IMR-90 (cell line): ENCODE results near the gene CDHR1. TPM values are rescaled to one million over a fixed set of nuclear protein-coding genes. Genes with fewer than 3 reads are reported as not detected.

Experiments
- ATAC-seq: fragments of 200-7000 bp; cut with Tn5 transposase; 2 replicates; pipeline ENCODE4 v1.9.1; 2020; ENCODE audit warnings: low read depth, mild to moderate bottlenecking, moderate library complexity
- BruUV-seq: library from RNA; stranded (reverse); fragments of 400-500 nt; replicated peaks from 2 replicates; lab custom pipeline; 2021; lab: Mats Ljungman, UMichigan
- CTCF ChIA-PET: fragments of 300-600 bp; formaldehyde crosslinking; extraction: SDS; loops from one replicate; lab custom pipeline; 2021; ENCODE audit warnings: antibody characterized with exemption; lab: Yijun Ruan, JAX
- POLR2A ChIA-PET: fragments of 300-600 bp; sonication (Branson Sonifier 250); formaldehyde crosslinking; loops from one replicate; lab custom pipeline; 2022; ENCODE audit warnings: antibody characterized with exemption; ENCODE audit not compliant: unreplicated experiment; lab: Charles Lee
- DNase-seq: peaks from one replicate; pipeline ENCODE4 v3.0.0; 2013
- H2AFZ ChIP-seq: replicated peaks from 2 replicates; pipeline ENCODE3; 2013; ENCODE audit warnings: low read length, mild to moderate bottlenecking; ENCODE audit not compliant: poor library complexity
- H2AK5ac ChIP-seq: 2 replicates; pipeline ENCODE4 v1.6.1; 2013; ENCODE audit warnings: low read depth, low read length, inconsistent platforms
- H2AK9ac ChIP-seq: replicated peaks from 2 replicates; pipeline ENCODE3; 2013; ENCODE audit warnings: mild to moderate bottlenecking, low read depth, low read length, moderate library complexity; ENCODE audit not compliant: poor library complexity
- H2BK120ac ChIP-seq: 2 replicates; pipeline ENCODE4 v1.6.1; 2013; ENCODE audit warnings: low read depth, low read length, inconsistent platforms
- H2BK15ac ChIP-seq: 3 replicates; pipeline ENCODE4 v1.6.1; 2013; ENCODE audit warnings: low read depth, low read length, inconsistent platforms
- H2BK20ac ChIP-seq: 2 replicates; pipeline ENCODE4 v1.6.1; 2013; ENCODE audit warnings: low read depth, mild to moderate bottlenecking, inconsistent platforms, low read length, moderate library complexity
- H2BK5ac ChIP-seq: 2 replicates; pipeline ENCODE4 v1.6.1; 2013; ENCODE audit warnings: mild to moderate bottlenecking, low read depth, low read length, inconsistent platforms; ENCODE audit not compliant: poor library complexity, severe bottlenecking
- H3K14ac ChIP-seq: replicated peaks from 2 replicates; pipeline ENCODE4 v1.6.1; 2013; ENCODE audit warnings: low read depth, low read length, inconsistent platforms
- H3K18ac ChIP-seq: 2 replicates; pipeline ENCODE4 v1.6.1; 2013; ENCODE audit warnings: low read depth, low read length, control low read depth
- H3K23ac ChIP-seq: 2 replicates; pipeline ENCODE4 v1.6.1; 2013; ENCODE audit warnings: low read depth, low read length, inconsistent platforms
- H3K27ac ChIP-seq: 2 replicates; pipeline ENCODE4 v1.5.1; 2013; ENCODE audit warnings: mild to moderate bottlenecking, control low read depth, low read length; ENCODE audit not compliant: insufficient read depth
- H3K27me3 ChIP-seq: 2 replicates; pipeline ENCODE4 v1.6.1; 2013; ENCODE audit warnings: low read length; ENCODE audit not compliant: control insufficient read depth, insufficient read depth
- H3K36me3 ChIP-seq: 2 replicates; pipeline ENCODE4 v1.6.1; 2013; ENCODE audit warnings: low read length, mixed read lengths; ENCODE audit not compliant: control insufficient read depth, insufficient read depth
- H3K4ac ChIP-seq: 2 replicates; pipeline ENCODE4 v1.6.1; 2013; ENCODE audit warnings: low read depth, low read length, inconsistent platforms
- H3K4me1 ChIP-seq: 2 replicates; pipeline ENCODE4 v1.6.1; 2013; ENCODE audit warnings: low read length, mixed read lengths; ENCODE audit not compliant: control insufficient read depth, insufficient read depth
- H3K4me2 ChIP-seq: 2 replicates; pipeline ENCODE4 v1.6.1; 2013; ENCODE audit warnings: low read depth, mild to moderate bottlenecking, control low read depth, low read length, moderate library complexity
- H3K4me3 ChIP-seq: 2 replicates; pipeline ENCODE4 v1.5.1; 2013; ENCODE audit warnings: low read depth, mild to moderate bottlenecking, control low read depth, low read length, moderate library complexity; ENCODE audit not compliant: insufficient read depth
- H3K56ac ChIP-seq: 2 replicates; pipeline ENCODE4 v1.6.1; 2013; ENCODE audit warnings: low read length, inconsistent platforms; ENCODE audit not compliant: insufficient read depth; ENCODE audit errors: extremely low read depth
- H3K79me1 ChIP-seq, 2 experiments: 2 replicates each; pipeline ENCODE4 v1.6.1; 2013; ENCODE audit warnings: low read length in 2 of 2, inconsistent platforms in 1 of 2, low read depth in 1 of 2
- H3K9ac ChIP-seq: 2 replicates; pipeline ENCODE4 v1.6.1; 2013; ENCODE audit warnings: low read depth, low read length, control low read depth
- H3K9me1 ChIP-seq: 2 replicates; pipeline ENCODE4 v1.6.1; 2013; ENCODE audit warnings: low read length, inconsistent platforms; ENCODE audit not compliant: insufficient read depth
- H3K9me3 ChIP-seq: 2 replicates; pipeline ENCODE4 v1.6.1; 2013; ENCODE audit warnings: low read length; ENCODE audit not compliant: control insufficient read depth, insufficient read depth
- H4K20me1 ChIP-seq: 2 replicates; pipeline ENCODE4 v1.6.1; 2013; ENCODE audit warnings: low read length, inconsistent platforms; ENCODE audit not compliant: insufficient read depth
- H4K5ac ChIP-seq: 2 replicates; pipeline ENCODE4 v1.6.1; 2013; ENCODE audit warnings: mild to moderate bottlenecking, low read depth, low read length, control low read depth
- H4K8ac ChIP-seq, 2 experiments: 2 replicates each; pipeline ENCODE4 v1.6.1; 2013; ENCODE audit warnings: low read depth in 2 of 2, low read length in 2 of 2, control low read depth in 1 of 2, inconsistent platforms in 1 of 2
- H4K91ac ChIP-seq: 2 replicates; pipeline ENCODE4 v1.6.1; 2013; ENCODE audit warnings: low read depth, low read length, inconsistent platforms; ENCODE audit not compliant: insufficient read depth
- CEBPB ChIP-seq: IDR thresholded peaks from 2 replicates; pipeline ENCODE4 v1.6.1; 2012; ENCODE audit warnings: low read depth, low read length, improper control_type of control experiment
- CHD1 ChIP-seq: IDR thresholded peaks from 2 replicates; pipeline ENCODE4 v1.6.1; 2012; ENCODE audit warnings: low read depth, low read length, improper control_type of control experiment
- FOS ChIP-seq: fragments of 150-350 bp; IDR thresholded peaks from 2 replicates; pipeline ENCODE4 v1.6.1; 2016; ENCODE audit warnings: low read depth, low read length
- MAFK ChIP-seq: IDR thresholded peaks from 2 replicates; pipeline ENCODE4 v1.6.1; 2012; ENCODE audit warnings: low read depth, low read length, improper control_type of control experiment
- MAZ ChIP-seq: IDR thresholded peaks from 2 replicates; pipeline ENCODE4 v1.6.1; 2012; ENCODE audit warnings: low read depth, mild to moderate bottlenecking, low read length, improper control_type of control experiment, moderate library complexity, borderline replicate concordance
- MXI1 ChIP-seq: IDR thresholded peaks from 2 replicates; pipeline ENCODE4 v1.6.1; 2012; ENCODE audit warnings: low read depth, mild to moderate bottlenecking, low read length, moderate library complexity, borderline replicate concordance
- NFE2L2 ChIP-seq: fragments of 150-350 bp; IDR thresholded peaks from 2 replicates; pipeline ENCODE4 v1.6.1; 2016; ENCODE audit warnings: low read depth, mild to moderate bottlenecking, low read length
- POLR2A ChIP-seq: IDR thresholded peaks from 2 replicates; pipeline ENCODE4 v1.6.1; 2012; ENCODE audit warnings: mild to moderate bottlenecking, low read depth, low read length
- WGBS, 2 experiments: methylation state at CpG; one replicate each; pipeline versions ENCODE4 v1.1.5 to v1.1.7; 2013; ENCODE audit warnings: missing lambda C conversion rate in 2 of 2; ENCODE audit not compliant: insufficient read length in 1 of 2; ENCODE audit errors: extremely low coverage in 2 of 2; 5-methylcytosine and 5-hydroxymethylcytosine counted together
- dilution Hi-C: fragments of 300-500 bp; cut with HindIII; formaldehyde crosslinking; loops from one replicate; pipeline ENCODE4 v1.14.3; 2018; ENCODE audit warnings: low sequenced_read_pairs; ENCODE audit not compliant: unreplicated experiment
- in situ Hi-C: fragments of 300-500 bp; cut with MboI; formaldehyde crosslinking; loops from 3 replicates; pipeline ENCODE4 v1.14.3; 2019; ENCODE audit warnings: low sequenced_read_pairs, inconsistent platforms, mixed read lengths
- intact Hi-C: fragments of 100-400 bp; cut with micrococcal nuclease; formaldehyde crosslinking; loops from 2 replicates; pipeline ENCODE4 v1.10.0; 2022
- polyA plus RNA-seq, 3 experiments: library from polyadenylated mRNA; depleted of rRNA; stranded (reverse); fragments of >200 nt; gene quantifications; 2 replicates each; pipeline ENCODE4 v1.2.3, GENCODE V29; 2012; ENCODE audit warnings: low replicate concordance in 1 of 3
- total RNA-seq: library from RNA; depleted of rRNA; stranded (reverse); fragments of >200 nt; gene quantifications from 2 replicates; pipeline ENCODE4 v1.2.3, GENCODE V29; 2012
- TF ChIP-seq, protein P1 (sequence below): fragments of 150-350 bp; IDR thresholded peaks from 2 replicates; pipeline ENCODE4 v1.6.1; 2016; ENCODE audit warnings: low read depth, mild to moderate bottlenecking, low read length, moderate library complexity, borderline replicate concordance
- TF ChIP-seq, protein P2 (sequence below): fragments of 150-350 bp; IDR thresholded peaks from 2 replicates; pipeline ENCODE4 v1.6.1; 2017; ENCODE audit warnings: mild to moderate bottlenecking, antibody characterized with exemption, low read length, low read depth

The CDHR1 gene
- total and polyA plus RNA-seq, 2 of the 4 experiments (the other 2 are of a cell fraction) = not detected

DNA sequence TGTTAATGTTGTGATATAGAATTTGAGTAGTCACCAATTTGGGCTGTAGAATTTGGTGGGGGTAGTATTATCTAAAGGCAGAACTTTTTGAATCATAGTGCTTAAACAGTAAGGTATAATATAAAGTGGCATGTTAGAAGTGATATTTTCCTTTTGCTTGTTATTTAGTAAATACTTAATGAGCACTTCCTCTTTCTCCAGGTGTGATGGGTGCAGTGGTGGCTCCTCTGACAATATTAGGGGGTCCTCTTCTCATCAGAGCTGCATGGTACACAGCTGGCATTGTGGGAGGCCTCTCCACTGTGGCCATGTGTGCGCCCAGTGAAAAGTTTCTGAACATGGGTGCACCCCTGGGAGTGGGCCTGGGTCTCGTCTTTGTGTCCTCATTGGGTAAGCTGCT is 44.5 kb upstream of the CDHR1 start:
- TF ChIP-seq CHD1 = no peak
- no peak for TF ChIP-seq MXI1
- TF ChIP-seq MAZ = no peak
- TF ChIP-seq, protein P1, sequence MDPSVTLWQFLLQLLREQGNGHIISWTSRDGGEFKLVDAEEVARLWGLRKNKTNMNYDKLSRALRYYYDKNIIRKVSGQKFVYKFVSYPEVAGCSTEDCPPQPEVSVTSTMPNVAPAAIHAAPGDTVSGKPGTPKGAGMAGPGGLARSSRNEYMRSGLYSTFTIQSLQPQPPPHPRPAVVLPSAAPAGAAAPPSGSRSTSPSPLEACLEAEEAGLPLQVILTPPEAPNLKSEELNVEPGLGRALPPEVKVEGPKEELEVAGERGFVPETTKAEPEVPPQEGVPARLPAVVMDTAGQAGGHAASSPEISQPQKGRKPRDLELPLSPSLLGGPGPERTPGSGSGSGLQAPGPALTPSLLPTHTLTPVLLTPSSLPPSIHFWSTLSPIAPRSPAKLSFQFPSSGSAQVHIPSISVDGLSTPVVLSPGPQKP = no peak
- no peak for TF ChIP-seq FOS
- no peak for TF ChIP-seq MAFK
- no peak for TF ChIP-seq NFE2L2
- TF ChIP-seq, protein P2, sequence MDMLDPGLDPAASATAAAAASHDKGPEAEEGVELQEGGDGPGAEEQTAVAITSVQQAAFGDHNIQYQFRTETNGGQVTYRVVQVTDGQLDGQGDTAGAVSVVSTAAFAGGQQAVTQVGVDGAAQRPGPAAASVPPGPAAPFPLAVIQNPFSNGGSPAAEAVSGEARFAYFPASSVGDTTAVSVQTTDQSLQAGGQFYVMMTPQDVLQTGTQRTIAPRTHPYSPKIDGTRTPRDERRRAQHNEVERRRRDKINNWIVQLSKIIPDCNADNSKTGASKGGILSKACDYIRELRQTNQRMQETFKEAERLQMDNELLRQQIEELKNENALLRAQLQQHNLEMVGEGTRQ = no peak
- TF ChIP-seq POLR2A = no peak
- no peak for TF ChIP-seq CEBPB
- H3K56ac ChIP-seq = no peak overlapping the region
- intact Hi-C loops (loop anchor here (2.0 to 10.0 kb wide), 3 partner anchors 57 to 387 kb away; no protein-coding TSS in a partner anchor), in situ Hi-C loops (loop anchor here (10.0 kb wide), 1 partner anchor 385 kb away; no protein-coding TSS in a partner anchor), dilution Hi-C loops (no loop called here)
- BruUV-seq = no TSS peak
- no peak overlapping the region for H2BK15ac ChIP-seq
- no peak overlapping the region for H3K4me3 ChIP-seq
- no peaks in the 10 kb centered on the region for H4K20me1 ChIP-seq
- no peak overlapping the region for H2AK5ac ChIP-seq
- H3K9me1 ChIP-seq = no peaks in the 10 kb centered on the region
- no peak overlapping the region for H3K14ac ChIP-seq
- H4K8ac ChIP-seq = no peak overlapping the region
- H4K5ac ChIP-seq = no peak overlapping the region
- no peaks in the 10 kb centered on the region for H3K27me3 ChIP-seq
- H4K91ac ChIP-seq = no peak overlapping the region
- H3K27ac ChIP-seq = no peak overlapping the region
- no peaks in the 10 kb centered on the region for H3K4me1 ChIP-seq
- no peak overlapping the region for H2BK5ac ChIP-seq
- CTCF ChIA-PET = no interaction called here
- H3K9me3 ChIP-seq = no peaks in the 10 kb centered on the region
- no peak overlapping the region for H3K9ac ChIP-seq
- no peak overlapping the region for H3K23ac ChIP-seq
- no peak overlapping the region for H2AFZ ChIP-seq
- WGBS, 2 experiments = no CpG with 5 or more reads among the region's 2 CpGs
- no peak overlapping the region for H2BK120ac ChIP-seq
- POLR2A ChIA-PET = interaction anchor here (1.1 kb wide), 1 partner anchor 11 kb away, joined by 3 read pairs; the partner anchor contains the start of gene GHITM
- H3K4me2 ChIP-seq = no peak overlapping the region
- H3K18ac ChIP-seq = no peak overlapping the region
- no peak overlapping the region for H3K4ac ChIP-seq
- H2BK20ac ChIP-seq = no peak overlapping the region
- peaks cover 29% of the 10 kb centered on the region for H3K36me3 ChIP-seq
- peaks cover 0 to 4% of the 10 kb centered on the region in 2 experiments; a peak in 1 of 4 replicates for H3K79me1 ChIP-seq
- DNase-seq (no peak), ATAC-seq (no peak)
- H2AK9ac ChIP-seq = peak overlapping the region; percentile 18
